H9 (cell line): ENCODE measurements around the gene SELENOI. TPM values are rescaled to one million over a fixed set of nuclear protein-coding genes. Genes with fewer than 3 reads are reported as not detected.

ENCODE experiments used
- DNase-seq: peaks from one replicate; pipeline ENCODE4 v3.0.0-alpha.2; 2017
- H2AFZ ChIP-seq: one replicate; pipeline ENCODE4 v1.6.1; 2013; ENCODE audit warnings: mild to moderate bottlenecking, low read length, control low read depth, moderate library complexity
- H2AK5ac ChIP-seq: 2 replicates; pipeline ENCODE4 v1.6.1; 2013; ENCODE audit warnings: low read length, control low read depth, mixed read lengths; ENCODE audit not compliant: insufficient read length
- H2BK120ac ChIP-seq: one replicate; pipeline ENCODE4 v1.6.1; 2013; ENCODE audit warnings: low read depth, mild to moderate bottlenecking, low read length, control low read depth, inconsistent platforms; ENCODE audit not compliant: poor library complexity, severe bottlenecking
- H2BK12ac ChIP-seq: 2 replicates; pipeline ENCODE4 v1.6.1; 2013; ENCODE audit warnings: low read length, control low read depth, mixed read lengths, low read depth; ENCODE audit not compliant: insufficient read length
- H2BK15ac ChIP-seq: 2 replicates; pipeline ENCODE4 v1.6.1; 2013; ENCODE audit warnings: low read depth, low read length, control low read depth
- H2BK20ac ChIP-seq: one replicate; pipeline ENCODE4 v1.6.1; 2013; ENCODE audit warnings: low read depth, mild to moderate bottlenecking, low read length, control low read depth, inconsistent platforms; ENCODE audit not compliant: poor library complexity, severe bottlenecking
- H2BK5ac ChIP-seq: 2 replicates; pipeline ENCODE4 v1.6.1; 2013; ENCODE audit warnings: low read length, control low read depth, mixed read lengths; ENCODE audit not compliant: insufficient read length
- H3K14ac ChIP-seq: 2 replicates; pipeline ENCODE4 v1.6.1; 2013; ENCODE audit warnings: low read length, control low read depth; ENCODE audit not compliant: insufficient read depth
- H3K18ac ChIP-seq: 2 replicates; pipeline ENCODE4 v1.6.1; 2013; ENCODE audit warnings: low read depth, mild to moderate bottlenecking, mixed read lengths, low read length, control low read depth; ENCODE audit not compliant: insufficient read length
- H3K23ac ChIP-seq: 2 replicates; pipeline ENCODE4 v1.6.1; 2013; ENCODE audit warnings: low read length, control low read depth, mixed read lengths, low read depth; ENCODE audit not compliant: insufficient read length
- H3K23me2 ChIP-seq: 2 replicates; pipeline ENCODE4 v1.6.1; 2013; ENCODE audit warnings: low read depth, mild to moderate bottlenecking, mixed read lengths, low read length, control low read depth; ENCODE audit not compliant: insufficient read length, poor library complexity, severe bottlenecking
- H3K27ac ChIP-seq: 2 replicates; pipeline ENCODE4 v1.5.1; 2013; ENCODE audit warnings: low read length, control low read depth, mixed read lengths, low read depth; ENCODE audit not compliant: insufficient read length
- H3K27me3 ChIP-seq: 2 replicates; pipeline ENCODE4 v1.6.1; 2013; ENCODE audit warnings: low read length, control low read depth, inconsistent platforms; ENCODE audit not compliant: insufficient read depth
- H3K4ac ChIP-seq: 2 replicates; pipeline ENCODE4 v1.6.1; 2013; ENCODE audit warnings: low read depth, mild to moderate bottlenecking, control low read depth, inconsistent platforms, low read length, moderate library complexity
- H3K4me1 ChIP-seq: 2 replicates; pipeline ENCODE4 v1.6.1; 2013; ENCODE audit warnings: low read length, control low read depth, inconsistent platforms; ENCODE audit not compliant: insufficient read depth
- H3K4me2 ChIP-seq: 2 replicates; pipeline ENCODE4 v1.6.1; 2013; ENCODE audit warnings: low read length, control low read depth, mixed read lengths; ENCODE audit not compliant: insufficient read length, insufficient read depth
- H3K56ac ChIP-seq: 2 replicates; pipeline ENCODE4 v1.6.1; 2013; ENCODE audit warnings: low read depth, mild to moderate bottlenecking, mixed read lengths, low read length, control low read depth; ENCODE audit not compliant: insufficient read length
- H3K79me1 ChIP-seq: 2 replicates; pipeline ENCODE4 v1.6.1; 2013; ENCODE audit warnings: low read depth, mild to moderate bottlenecking, moderate library complexity, low read length, control low read depth, inconsistent platforms; ENCODE audit not compliant: insufficient read depth, poor library complexity, severe bottlenecking
- H3K79me2 ChIP-seq: 2 replicates; pipeline ENCODE4 v1.6.1; 2013; ENCODE audit warnings: low read length, control low read depth, inconsistent platforms; ENCODE audit not compliant: insufficient read depth
- H3K9ac ChIP-seq: 2 replicates; pipeline ENCODE4 v1.6.1; 2013; ENCODE audit warnings: low read length, control low read depth, mixed read lengths; ENCODE audit not compliant: insufficient read length; ENCODE audit errors: extremely low read depth
- H3K9me3 ChIP-seq: one replicate; pipeline ENCODE4 v1.6.1; 2013; ENCODE audit warnings: low read depth, low read length, inconsistent platforms; ENCODE audit not compliant: control insufficient read depth
- H3T11ph ChIP-seq: one replicate; pipeline ENCODE4 v1.6.1; 2013; ENCODE audit warnings: mild to moderate bottlenecking, low read length, control low read depth, inconsistent platforms
- H4K20me1 ChIP-seq: one replicate; pipeline ENCODE4 v1.6.1; 2013; ENCODE audit not compliant: control insufficient read depth, insufficient read length, insufficient read depth
- H4K5ac ChIP-seq: 2 replicates; pipeline ENCODE4 v1.6.1; 2013; ENCODE audit warnings: low read depth, mild to moderate bottlenecking, mixed read lengths, low read length, control low read depth; ENCODE audit not compliant: insufficient read length
- H4K8ac ChIP-seq: replicated peaks from 2 replicates; pipeline ENCODE4 v1.6.1; 2013; ENCODE audit warnings: low read length, control low read depth, mixed read lengths, low read depth; ENCODE audit not compliant: insufficient read length
- H4K91ac ChIP-seq: 2 replicates; pipeline ENCODE4 v1.6.1; 2013; ENCODE audit warnings: low read depth, mild to moderate bottlenecking, moderate library complexity, mixed read lengths, low read length, control low read depth; ENCODE audit not compliant: insufficient read length
- H3K27ac Mint-ChIP-seq, 3 experiments: 2 replicates in 2 of 3; 3 replicates in 1 of 3; pipeline ENCODE4 v1.8.0; 2020 to 2021; ENCODE audit warnings: mixed read lengths in 3 of 3, mild to moderate bottlenecking in 1 of 3, moderate library complexity in 1 of 3
- H3K27me3 Mint-ChIP-seq: 2 replicates; pipeline ENCODE4 v1.8.0; 2021; ENCODE audit warnings: low read depth, mild to moderate bottlenecking, moderate library complexity, mixed read lengths
- H3K36me3 Mint-ChIP-seq, 3 experiments: 2 replicates in 2 of 3; 3 replicates in 1 of 3; pipeline ENCODE4 v1.8.0; 2020 to 2021; ENCODE audit warnings: low read depth in 3 of 3, mixed read lengths in 3 of 3; ENCODE audit not compliant: insufficient read depth in 1 of 3
- H3K4me1 Mint-ChIP-seq, 2 experiments: 2 replicates each; pipeline ENCODE4 v1.8.0; 2020; ENCODE audit warnings: mixed read lengths in 2 of 2
- H3K4me3 Mint-ChIP-seq, 2 experiments: 2 replicates in 1 of 2; 3 replicates in 1 of 2; pipeline ENCODE4 v1.8.0; 2020 to 2021; ENCODE audit warnings: mild to moderate bottlenecking in 2 of 2, mixed read lengths in 2 of 2, moderate library complexity in 1 of 2
- H3K9me3 Mint-ChIP-seq, 2 experiments: 2 replicates in 1 of 2; 3 replicates in 1 of 2; pipeline ENCODE4 v1.8.0; 2020; ENCODE audit warnings: mild to moderate bottlenecking in 2 of 2, mixed read lengths in 2 of 2, moderate library complexity in 1 of 2
- CTCF ChIP-seq: fragments of 200-600 bp; sonication (generic); conservative IDR thresholded peaks from 3 replicates; pipeline ENCODE4 v1.8.0; 2021; ENCODE audit warnings: antibody characterized with exemption, mild to moderate bottlenecking
- WGBS: extraction: QIAGEN DNeasy Blood & Tissue Kit; methylation state at CpG from one replicate; pipeline ENCODE4 v1.1.7; 2013; ENCODE audit warnings: missing lambda C conversion rate, low lambda C conversion rate, mixed read lengths; ENCODE audit not compliant: insufficient read length; ENCODE audit errors: extremely low coverage; 5-methylcytosine and 5-hydroxymethylcytosine counted together
- total RNA-seq: library from RNA; stranded (reverse); gene quantifications from 2 replicates; pipeline ENCODE4 v1.2.1, GENCODE V29; 2021

Gene SELENOI
- total RNA-seq, 1 experiment from 2014 or later, result 41.9 TPM

- Histone ChIP-seq H3K4me1 (no peaks in the 10 kb centered on the region), H2BK120ac (no peak overlapping the region), H4K8ac (no peak overlapping the region), H4K20me1 (no peaks in the 10 kb centered on the region), H2AK5ac (no peak overlapping the region), H3K79me1 (no peaks in the 10 kb centered on the region), H3K23me2 (no peaks in the 10 kb centered on the region), H3K27ac (no peak overlapping the region), H3K23ac (no peak overlapping the region), H3K4me2 (no peak overlapping the region), H3K14ac (no peak overlapping the region), H3K9me3 (no peaks in the 10 kb centered on the region), H2AFZ (no peak overlapping the region), H2BK12ac (no peak overlapping the region), H4K5ac (no peak overlapping the region), H3K56ac (no peak overlapping the region), H3K9ac (no peak overlapping the region), H3K27me3 (no peaks in the 10 kb centered on the region), H3K79me2 (no peaks in the 10 kb centered on the region), H2BK5ac (no peak overlapping the region), H3K18ac (no peak overlapping the region), H3K4ac (no peak overlapping the region), H2BK15ac (no peak overlapping the region), H4K91ac (no peak overlapping the region), H2BK20ac (no peak overlapping the region), H3T11ph (no peak overlapping the region)
- peaks cover 12% of the 10 kb centered on the region in 2 experiments; a peak in 3 of 4 replicates for H3K4me1 Mint-ChIP-seq
- no peak overlapping the region; a peak in 1 of 5 replicates for H3K4me3 Mint-ChIP-seq
- TF ChIP-seq CTCF, result no peak
- no peak overlapping the region for H3K27ac Mint-ChIP-seq
- WGBS, result no CpG with 5 or more reads among the region's 4 CpGs
- no peaks in the 10 kb centered on the region; a peak in 1 of 7 replicates for H3K36me3 Mint-ChIP-seq
- peaks cover 10% of the 10 kb centered on the region for H3K27me3 Mint-ChIP-seq
- no peak for DNase-seq
- no peaks in the 10 kb centered on the region for H3K9me3 Mint-ChIP-seq
Observed at GRCh38 chr2:26399771-26400376, 53.9 kb downstream of the SELENOI start.
